Endometrial microvascular endothelial cells (primary cell): ENCODE measurements around the gene MFAP3L. TPM values are rescaled to one million over a fixed set of nuclear protein-coding genes. Genes with fewer than 3 reads are reported as not detected.

Experiments used
- in situ Hi-C: cut with HindIII; loops from 2 replicates; pipeline ENCODE4 v1.10.0; 2017; ENCODE audit warnings: low sequenced_read_pairs, low pct_unique_long_range_greater_than_20kb; ENCODE audit errors: inconsistent ontology term
- total RNA-seq: library from RNA; depleted of rRNA; stranded (reverse); fragments of >200 nt; gene quantifications from one replicate; pipeline ENCODE4 v1.2.3, GENCODE V29; 2015; ENCODE audit errors: inconsistent ontology term

The MFAP3L gene
- total RNA-seq, 1 donor from 2014 or later = 0.28 TPM

DNA sequence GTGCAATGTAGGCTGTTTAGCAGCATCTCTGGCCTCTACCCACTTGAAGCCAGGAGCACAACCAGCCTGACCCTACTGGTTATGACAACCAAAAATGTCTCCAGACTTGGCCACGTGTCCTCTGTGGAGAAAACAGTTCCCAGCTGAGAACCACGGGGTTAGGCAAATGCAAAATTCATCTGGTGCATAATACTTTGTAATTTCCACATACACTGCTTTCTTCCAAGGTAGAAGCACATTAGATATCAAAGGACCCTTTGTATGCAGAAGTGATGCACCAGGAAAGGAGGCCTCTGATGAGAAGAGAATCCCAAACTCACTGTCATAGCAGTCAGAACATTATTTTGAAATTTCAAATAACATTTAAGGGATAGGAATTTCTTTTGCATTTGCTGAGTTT lies 26.3 kb downstream of the MFAP3L start:
- in situ Hi-C loops = no loop called here

DNA sequence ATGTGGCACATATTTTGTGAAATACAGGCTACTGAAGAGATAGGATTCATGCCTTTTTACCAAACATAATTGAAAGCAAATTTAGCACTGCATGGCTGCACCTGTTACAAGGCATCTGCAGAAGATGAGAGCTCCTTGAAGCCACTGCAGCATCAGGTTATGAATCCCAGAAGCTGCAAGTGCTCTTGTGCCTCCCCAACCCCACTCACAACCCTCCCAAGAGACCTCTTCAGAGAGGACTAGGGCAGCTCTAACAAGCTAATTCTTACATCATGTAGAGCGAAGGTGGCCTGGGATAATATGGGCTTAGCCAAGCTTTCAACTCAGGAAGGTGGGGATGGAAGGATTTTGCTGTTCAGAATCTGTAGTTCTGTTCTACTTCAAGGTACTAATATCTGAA lies 27.2 kb downstream of the MFAP3L start:
- in situ Hi-C loops = no loop called here

DNA sequence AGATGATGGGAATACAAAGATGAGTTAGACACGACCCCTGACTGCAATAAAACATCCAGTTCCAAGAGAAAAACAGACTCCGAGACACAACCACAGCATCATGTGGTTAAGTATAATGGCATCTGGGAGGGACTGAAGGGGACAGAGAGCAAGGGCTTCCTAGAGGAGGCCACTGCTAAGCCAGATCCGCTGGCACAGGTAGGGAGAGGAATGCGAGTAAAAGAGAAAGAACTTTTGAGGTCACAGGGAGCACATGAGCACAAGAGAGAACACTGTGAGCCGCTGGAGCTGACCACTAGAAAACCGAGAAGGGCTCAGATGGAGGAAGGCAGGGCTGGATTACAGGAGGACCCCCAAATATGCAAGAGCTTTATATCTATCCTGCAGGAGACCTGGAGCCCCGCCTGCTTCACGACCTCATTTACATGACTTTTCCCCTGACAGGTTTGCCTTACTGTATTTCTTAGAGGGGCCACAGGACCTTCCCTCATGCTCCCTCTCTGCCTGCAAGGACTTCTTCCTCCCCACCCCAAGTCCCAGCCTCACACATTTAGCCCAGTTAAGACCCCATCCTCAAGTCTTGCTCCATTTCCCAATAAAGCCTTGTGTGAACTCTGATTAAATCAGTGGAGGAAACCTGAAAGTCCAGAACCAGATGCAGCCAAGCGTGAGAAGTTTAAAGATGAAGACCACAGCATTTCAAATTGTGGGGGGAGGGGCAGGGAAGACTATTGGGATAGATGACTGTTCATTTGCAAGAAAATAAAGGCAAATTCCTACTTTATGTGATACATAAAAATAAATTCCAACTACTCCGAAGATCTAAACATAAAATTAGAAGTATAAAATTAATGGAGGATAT lies 29.6 kb downstream of the MFAP3L start:
- in situ Hi-C loops = no loop called here

DNA sequence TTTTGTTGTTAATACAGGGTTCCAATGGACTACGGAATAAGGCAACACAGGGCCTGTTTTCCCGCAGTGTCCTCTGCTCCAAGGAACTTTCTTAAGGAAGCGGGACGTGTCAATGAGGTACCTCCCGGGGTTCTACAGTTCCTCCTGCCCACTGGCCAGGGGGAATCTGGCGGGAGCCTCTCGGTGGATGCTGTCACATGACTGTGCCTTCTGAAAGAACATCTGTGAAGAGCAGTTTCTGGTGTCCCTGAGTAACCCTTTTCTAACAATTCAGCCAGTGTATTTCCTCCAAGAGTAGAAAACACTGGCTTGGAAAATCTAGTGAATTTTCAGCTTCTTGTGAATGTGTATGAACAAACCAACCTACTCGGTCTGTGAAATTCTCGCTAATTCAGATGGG lies 32.7 kb downstream of the MFAP3L start:
- in situ Hi-C loops = no loop called here

DNA sequence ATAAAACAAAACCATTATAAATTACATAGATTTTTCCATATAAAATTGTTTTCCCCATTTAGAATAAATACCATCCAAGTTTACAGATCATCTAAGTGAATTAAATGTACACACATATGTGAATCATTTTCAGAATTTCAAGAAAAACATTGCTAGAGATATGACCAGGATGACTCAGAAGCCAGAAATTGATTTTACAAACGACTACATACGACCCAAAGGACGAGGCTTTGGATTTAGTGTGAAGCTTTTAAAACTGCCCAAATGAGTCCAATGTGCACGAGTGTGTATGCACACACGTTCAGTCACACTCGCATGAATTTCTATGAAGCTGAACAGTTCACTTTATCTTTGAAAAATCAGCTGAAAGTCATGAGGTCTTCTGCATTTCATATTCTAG lies 37.9 kb downstream of the MFAP3L start:
- in situ Hi-C loops = no loop called here

DNA sequence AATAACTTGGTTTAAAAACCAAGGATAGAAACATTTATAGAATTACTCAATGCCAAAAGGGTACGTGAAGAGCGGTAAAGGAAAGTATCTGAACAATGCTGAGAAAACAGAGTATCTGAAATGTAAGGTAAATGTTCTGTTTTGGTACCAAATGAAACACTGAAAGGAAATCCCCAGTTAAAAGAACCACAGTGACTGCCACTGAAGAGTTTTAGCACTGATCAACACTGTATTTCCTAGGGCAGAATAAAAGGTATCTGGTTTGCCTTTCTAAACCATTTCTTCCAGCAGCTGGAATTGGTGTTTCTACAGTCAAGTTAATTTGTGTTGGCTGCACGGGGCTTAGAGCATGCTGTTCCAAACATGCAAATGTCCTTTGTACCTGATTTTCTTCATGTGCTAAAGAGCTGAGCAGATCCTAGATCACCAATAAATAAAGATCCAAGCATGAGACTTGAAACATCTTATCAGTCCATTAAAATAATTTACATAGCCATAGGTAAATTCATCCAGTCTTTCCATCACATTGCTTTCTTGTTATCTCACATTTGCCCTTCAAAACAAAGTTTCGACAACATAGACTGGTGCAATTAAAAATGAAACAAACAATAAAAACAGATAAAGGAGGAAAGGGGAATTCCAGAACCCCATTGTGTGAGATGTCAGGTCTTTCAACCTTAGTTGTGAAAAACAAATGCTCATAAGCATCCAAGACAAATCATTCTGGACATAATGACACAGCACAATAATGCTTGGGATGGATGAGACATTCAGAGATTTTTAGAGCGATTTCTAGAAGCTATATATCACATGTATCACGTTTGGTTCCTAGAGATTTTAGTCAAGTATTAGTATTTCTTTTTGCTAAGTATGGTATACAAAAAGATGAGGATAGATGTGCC lies 38.6 kb downstream of the MFAP3L start:
- in situ Hi-C loops = no loop called here

DNA sequence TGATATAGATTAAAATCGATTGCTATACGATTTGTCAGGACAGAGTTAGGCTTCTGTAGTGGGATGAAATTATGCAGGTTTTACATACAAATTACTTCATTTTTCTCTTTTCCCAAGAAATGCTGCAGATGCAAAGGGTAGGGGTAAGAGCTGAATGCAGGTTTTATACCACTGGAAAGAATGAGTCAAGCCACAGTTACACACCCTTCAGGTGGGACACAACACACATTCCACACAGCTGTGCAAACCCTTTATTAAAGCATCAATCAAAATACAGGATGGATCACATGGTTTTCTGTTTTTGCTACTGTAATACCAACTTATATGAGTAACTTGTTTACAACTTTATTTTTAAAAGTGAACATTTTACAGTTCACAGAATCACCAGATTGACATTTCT lies 39.8 kb downstream of the MFAP3L start:
- in situ Hi-C loops = no loop called here

DNA sequence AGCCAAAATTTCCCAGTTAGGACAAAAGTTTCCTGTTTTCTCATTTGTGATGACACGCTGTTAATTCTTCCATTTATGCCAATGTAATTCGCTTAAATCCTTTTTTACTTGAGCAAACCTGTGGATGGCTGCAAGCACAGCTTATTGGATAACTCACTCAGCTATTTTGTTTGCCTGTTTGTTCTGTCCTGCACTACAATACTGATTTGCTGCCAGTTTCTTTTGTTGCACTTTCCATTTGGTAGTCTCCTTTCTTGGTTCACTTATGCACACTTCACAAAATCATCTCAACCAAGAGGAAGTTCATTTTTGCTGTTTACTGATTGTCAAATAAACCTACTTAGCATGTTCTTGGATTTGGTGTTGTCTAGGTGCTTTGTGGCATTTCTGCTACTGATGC lies 40.3 kb downstream of the MFAP3L start:
- in situ Hi-C loops = no loop called here

DNA sequence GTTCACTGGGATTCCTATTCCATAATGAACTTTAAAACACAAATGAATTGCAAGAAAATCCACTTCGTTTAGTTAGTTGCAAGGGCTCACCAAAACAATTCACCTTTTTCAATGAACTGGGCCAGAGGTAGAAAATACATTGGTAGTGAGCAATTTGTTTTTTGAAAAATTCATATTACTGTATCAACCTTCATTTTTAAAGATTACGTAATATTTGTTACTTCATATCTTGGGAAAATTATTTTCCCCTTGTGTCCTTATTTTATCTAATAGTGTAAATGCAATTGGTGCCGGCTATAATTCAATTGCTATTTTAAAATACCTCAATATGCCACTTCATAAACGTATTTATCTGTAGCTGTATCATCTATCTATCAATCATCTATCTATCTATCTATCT lies 41.5 kb downstream of the MFAP3L start:
- in situ Hi-C loops = no loop called here

DNA sequence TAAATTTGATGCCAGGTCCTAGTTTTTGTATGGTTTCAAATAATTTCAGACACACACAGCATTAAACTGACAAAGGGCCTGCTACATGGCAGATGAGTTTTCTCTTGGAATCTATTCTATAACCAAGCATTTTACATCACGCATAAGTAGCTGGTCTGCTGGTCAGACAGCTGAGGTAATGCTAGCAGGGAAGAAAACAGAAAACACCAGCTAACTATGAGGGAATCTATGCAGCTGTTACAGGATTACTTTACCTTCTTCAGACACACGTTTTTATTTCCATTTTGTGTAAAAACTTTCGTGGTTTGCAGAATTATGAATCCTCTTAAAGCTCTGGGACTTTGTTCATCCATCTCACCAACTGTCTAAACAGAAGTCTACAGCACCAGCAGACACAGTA lies 42.0 kb downstream of the MFAP3L start:
- in situ Hi-C loops = no loop called here

DNA sequence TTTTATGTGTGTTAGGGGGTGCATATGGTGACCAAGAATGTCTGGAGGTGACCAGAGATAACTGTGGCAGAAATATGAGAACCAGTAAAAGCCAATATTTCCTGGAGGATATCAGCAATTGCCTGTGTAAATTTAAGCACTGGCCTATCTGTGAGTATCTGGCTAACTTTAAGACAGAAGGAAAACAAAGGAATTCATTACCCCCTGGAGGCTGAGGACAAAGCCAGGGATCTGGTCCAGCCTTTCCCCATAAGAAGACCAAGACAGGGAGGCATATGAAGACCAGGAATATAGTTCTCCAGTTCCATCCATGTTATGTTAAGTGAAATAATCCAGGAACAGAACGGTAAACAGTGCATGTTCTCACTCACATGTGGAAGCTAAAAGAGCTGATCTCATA lies 49.2 kb downstream of the MFAP3L start:
- in situ Hi-C loops = no loop called here

DNA sequence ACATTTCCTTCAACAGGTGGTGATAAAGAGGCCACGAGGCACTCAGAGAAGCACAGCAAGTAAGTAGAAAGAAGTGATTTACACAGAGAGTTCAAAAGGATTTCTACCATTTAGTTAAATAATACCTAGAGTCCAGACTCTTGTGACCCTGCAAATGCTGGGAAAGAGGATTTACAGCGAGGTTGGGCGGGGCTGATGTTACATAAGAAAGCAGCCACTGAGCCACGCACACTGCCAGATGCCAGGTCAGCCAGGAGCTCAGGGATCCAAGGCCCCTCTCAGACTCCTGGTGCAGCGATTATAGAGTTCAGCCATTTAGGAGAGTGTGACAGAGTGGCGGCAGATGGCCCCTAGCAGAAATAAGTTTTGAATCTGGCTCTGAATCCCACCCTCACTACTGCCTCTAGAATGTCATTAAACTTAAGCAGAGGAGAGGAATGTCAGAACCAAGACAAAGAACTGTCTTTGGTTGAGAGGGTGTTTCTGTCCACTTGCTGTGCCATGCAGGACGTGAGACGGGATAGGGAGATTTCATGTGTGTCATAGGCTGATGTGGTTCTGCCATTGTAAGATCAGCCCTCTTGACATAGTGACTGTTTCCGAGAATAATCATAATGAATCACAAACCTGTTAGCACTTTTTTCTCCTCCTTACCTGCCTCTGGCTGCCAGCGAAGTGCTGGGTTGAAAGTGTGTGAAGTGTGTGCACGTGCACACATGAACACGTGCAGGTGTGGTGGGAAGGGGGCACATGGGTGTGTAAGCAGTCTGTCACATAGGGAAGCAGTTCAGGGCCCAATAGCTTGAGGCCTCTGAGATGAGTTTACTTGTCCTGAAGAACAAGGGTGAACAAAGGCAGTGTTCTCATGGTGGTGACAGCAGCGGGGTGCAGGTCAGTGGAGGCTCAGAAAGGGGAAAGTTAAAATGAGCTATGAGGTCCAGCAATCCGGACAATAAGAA lies 50.1 kb downstream of the MFAP3L start:
- in situ Hi-C loops = no loop called here

DNA sequence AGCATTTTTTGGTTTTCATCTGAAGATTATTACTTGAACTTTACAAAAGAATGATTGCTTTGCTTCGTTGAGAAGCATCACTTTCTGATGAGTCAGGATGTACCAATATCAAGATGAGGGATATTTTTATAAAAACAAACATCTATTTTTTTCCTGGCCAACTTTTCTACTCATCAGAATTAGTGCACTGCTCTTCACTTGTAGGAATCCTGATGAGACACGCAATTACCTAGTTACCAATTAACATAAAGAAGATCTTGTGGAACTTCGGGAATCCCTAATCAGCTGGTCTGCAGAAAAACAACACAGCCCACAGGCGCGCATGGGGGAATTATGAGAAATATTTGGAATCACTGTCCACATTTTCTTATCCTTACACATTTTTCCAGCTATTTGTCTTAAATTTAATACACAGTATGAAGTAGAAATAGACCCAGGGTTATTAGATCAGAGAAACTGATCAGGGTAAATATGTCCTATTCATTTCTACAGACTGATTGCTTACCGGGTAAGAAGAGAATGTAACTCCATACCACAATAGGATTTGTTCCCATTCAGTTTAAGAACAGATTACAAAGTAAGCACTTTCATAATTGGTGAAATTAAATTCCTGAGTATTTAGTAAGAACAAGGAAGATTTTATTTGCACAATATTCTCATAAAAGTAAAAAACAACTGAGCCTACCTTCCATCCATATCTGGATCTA lies 50.9 kb downstream of the MFAP3L start:
- in situ Hi-C loops = no loop called here

DNA sequence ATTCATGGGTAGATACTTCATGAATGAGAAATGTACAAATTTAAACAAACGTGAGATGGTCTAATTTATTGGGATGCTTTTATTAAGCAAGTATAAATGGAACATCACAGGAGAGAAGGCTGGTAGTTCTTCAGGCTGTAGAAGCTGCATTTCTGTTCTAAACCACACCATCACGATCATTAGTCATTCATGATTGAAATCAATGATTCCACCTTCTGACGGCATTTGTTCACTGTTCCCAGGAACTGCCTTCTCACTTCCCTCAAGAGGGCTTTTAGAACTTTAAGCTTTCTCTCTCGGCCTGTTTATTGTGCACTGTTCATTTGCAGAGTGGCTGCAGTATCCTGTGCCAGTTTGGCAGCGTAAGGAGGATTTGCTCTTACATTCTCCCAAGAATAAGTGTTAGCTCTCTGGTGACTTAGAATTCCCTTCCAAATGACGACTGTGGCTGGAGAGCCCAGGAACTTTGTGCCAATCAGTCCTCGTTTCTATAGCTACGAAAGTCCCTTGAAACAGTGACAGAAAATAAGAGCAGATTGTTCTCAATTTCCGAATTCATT lies 54.7 kb downstream of the MFAP3L start:
- in situ Hi-C loops = no loop called here

DNA sequence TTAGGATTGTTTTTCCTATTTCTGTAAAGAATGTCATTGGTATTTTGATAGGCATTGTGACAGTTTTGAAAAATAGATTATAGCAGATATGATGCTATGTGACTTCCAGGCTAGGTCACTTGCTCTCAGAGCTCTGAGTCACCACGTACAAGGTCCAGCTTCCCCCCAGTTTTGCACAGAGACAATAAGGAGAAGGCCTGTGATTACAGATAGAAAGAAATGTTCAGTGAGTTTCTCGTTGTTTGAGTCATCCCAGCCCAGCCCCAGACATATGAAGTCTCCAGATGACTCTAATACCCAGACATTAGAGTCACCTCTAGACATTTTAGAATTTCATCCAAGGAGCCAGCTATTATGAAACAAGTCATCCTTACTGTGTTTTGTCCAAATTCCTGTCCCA lies 57.2 kb downstream of the MFAP3L start:
- in situ Hi-C loops = no loop called here

DNA sequence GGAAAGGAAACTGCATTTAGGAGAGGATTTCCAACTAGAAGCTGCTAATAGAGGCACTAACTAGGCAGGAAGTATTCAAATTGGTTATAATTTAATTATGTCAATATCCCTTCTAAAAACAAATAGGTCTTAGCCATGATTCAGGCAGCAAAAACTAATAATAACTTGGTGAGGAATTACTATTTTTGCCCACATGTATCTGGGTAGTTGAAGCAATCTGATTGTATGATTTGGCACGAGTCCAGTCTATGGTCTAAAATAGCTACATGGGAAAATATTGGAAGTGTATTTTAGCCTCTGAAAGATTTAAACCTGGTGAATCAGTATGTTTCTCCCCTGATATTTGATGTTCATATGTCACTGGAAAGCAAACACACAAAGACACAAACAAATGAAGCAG lies 62.2 kb downstream of the MFAP3L start:
- in situ Hi-C loops = no loop called here

DNA sequence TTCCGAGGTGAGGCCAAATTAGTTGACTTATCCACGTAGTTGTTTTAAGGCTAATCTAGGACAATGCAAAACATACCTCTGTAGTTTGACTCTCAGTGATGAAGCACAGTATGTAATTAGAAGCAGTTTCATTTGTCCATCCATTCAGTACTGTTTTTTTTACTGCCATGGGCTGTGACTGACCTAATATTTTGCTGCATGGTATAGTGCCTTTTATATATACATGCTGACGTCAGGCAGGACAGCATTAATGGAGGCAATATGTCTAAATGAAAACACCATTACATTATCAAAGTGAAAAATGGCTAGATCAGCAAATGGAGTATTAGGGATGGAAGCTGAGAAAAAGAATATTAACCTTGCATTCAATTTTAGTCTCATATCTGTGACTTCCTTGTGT lies 66.9 kb downstream of the MFAP3L start:
- in situ Hi-C loops = no loop called here

DNA sequence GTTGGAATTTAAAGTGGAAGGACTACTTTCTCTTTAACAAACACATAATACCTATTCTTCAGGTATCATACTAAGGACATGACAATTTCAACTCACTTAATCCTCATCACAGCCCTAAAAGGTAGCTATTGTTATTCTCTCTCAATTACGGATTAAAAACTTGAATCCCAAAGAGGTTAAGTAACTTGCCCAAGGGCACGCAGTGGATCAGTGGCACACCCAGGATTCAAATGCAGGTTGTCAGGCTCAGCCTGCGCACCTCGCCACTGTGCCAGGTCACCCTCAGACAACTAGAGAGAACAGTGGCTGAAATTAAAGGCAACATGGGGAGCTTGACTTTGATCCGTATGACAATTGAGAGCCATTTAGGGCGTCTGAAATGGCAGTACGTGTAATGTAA lies 67.6 kb downstream of the MFAP3L start:
- in situ Hi-C loops = no loop called here
